DND-41 (cell line): ENCODE results near the gene P2RY4.
"Not testable (repeated sequence)": the region's sequence is repeated elsewhere in the genome, so short reads cannot be mapped to it uniquely, and the experiment has no call there.

Experiments used
- ATAC-seq: fragments of 200-7000 bp; cut with Tn5 transposase; 3 replicates; pipeline ENCODE4 v1.9.1; 2021; ENCODE audit warnings: low read depth; ENCODE audit not compliant: insufficient read depth
- DNase-seq: peaks from one replicate; pipeline ENCODE4 v3.0.0-alpha.2; 2020
- H2AFZ ChIP-seq: 2 replicates; pipeline ENCODE4 v1.6.0; 2012; ENCODE audit warnings: low read depth, low read length
- H3K27ac ChIP-seq: 2 replicates; pipeline ENCODE4 v1.5.1; 2012; ENCODE audit warnings: low read length, inconsistent platforms
- H3K27me3 ChIP-seq: fragments of 200-600 bp; sonication (generic); 2 replicates; pipeline ENCODE4 v1.6.0; 2012; ENCODE audit warnings: low read length, mild to moderate bottlenecking, inconsistent platforms; ENCODE audit not compliant: insufficient read depth, poor library complexity
- H3K36me3 ChIP-seq: 2 replicates; pipeline ENCODE4 v1.5.1; 2012; ENCODE audit warnings: low read length, inconsistent platforms; ENCODE audit not compliant: insufficient read depth
- H3K4me1 ChIP-seq: 2 replicates; pipeline ENCODE4 v1.5.1; 2012; ENCODE audit warnings: mild to moderate bottlenecking, low read length; ENCODE audit not compliant: insufficient read depth
- H3K4me2 ChIP-seq: 2 replicates; pipeline ENCODE4 v1.6.0; 2012; ENCODE audit warnings: mild to moderate bottlenecking, moderate library complexity, low read length, inconsistent platforms; ENCODE audit not compliant: insufficient read depth
- H3K4me3 ChIP-seq, 2 experiments: fragments of 200-600 bp in 1 of 2; shearing (Covaris generic) in 1 of 2; 2 replicates each; pipeline ENCODE4 v1.5.1; 2012 to 2016; ENCODE audit warnings: inconsistent platforms in 2 of 2, low read length in 2 of 2, mild to moderate bottlenecking in 2 of 2, low read depth in 1 of 2, moderate library complexity in 1 of 2
- H3K79me2 ChIP-seq: 2 replicates; pipeline ENCODE4 v1.6.0; 2012; ENCODE audit warnings: low read length, inconsistent platforms; ENCODE audit not compliant: insufficient read depth
- H3K9ac ChIP-seq: 2 replicates; pipeline ENCODE4 v1.6.0; 2012; ENCODE audit warnings: low read depth, mild to moderate bottlenecking, inconsistent platforms, low read length, moderate library complexity
- H3K9me3 ChIP-seq: 2 replicates; pipeline ENCODE4 v1.5.1; 2012; ENCODE audit warnings: low read length, moderate library complexity, mild to moderate bottlenecking, inconsistent platforms; ENCODE audit not compliant: insufficient read depth, severe bottlenecking
- H4K20me1 ChIP-seq: 2 replicates; pipeline ENCODE4 v1.6.0; 2012; ENCODE audit warnings: low read length; ENCODE audit not compliant: insufficient read depth
- CTCF ChIP-seq: IDR thresholded peaks from 2 replicates; pipeline ENCODE4 v1.5.1; 2012; ENCODE audit warnings: borderline replicate concordance, low read length, moderate library complexity, mild to moderate bottlenecking; ENCODE audit not compliant: poor library complexity, severe bottlenecking; ENCODE audit errors: extremely low read depth
- EZH2 ChIP-seq: IDR thresholded peaks from 3 replicates; pipeline ENCODE4 v1.6.1; 2012; ENCODE audit warnings: borderline replicate concordance, low read depth, mild to moderate bottlenecking, moderate library complexity, low read length, inconsistent platforms; ENCODE audit not compliant: severe bottlenecking

P2RY4 gene

GRCh38 chrX:70253377-70254062, 6.5 kb downstream of the P2RY4 start:
- no peaks in the 10 kb centered on the region for H3K36me3 ChIP-seq
- no peaks in the 10 kb centered on the region for H4K20me1 ChIP-seq
- H3K27ac ChIP-seq, result no peak overlapping the region
- H3K9ac ChIP-seq, result no peak overlapping the region
- no peak overlapping the region for H2AFZ ChIP-seq
- no peak for TF ChIP-seq CTCF
- TF ChIP-seq EZH2, result no peak
- no peak for DNase-seq
- H3K4me1 ChIP-seq, result no peaks in the 10 kb centered on the region
- H3K79me2 ChIP-seq, result no peaks in the 10 kb centered on the region
- no peak for ATAC-seq
- no peak overlapping the region for H3K4me3 ChIP-seq
- H3K9me3 ChIP-seq, result no peaks in the 10 kb centered on the region
- no peak overlapping the region for H3K4me2 ChIP-seq
- no peaks in the 10 kb centered on the region for H3K27me3 ChIP-seq

- Histone ChIP-seq H3K9ac (no peak overlapping the region), H3K27ac (no peak overlapping the region), H3K79me2 (no peaks in the 10 kb centered on the region), H3K4me1 (no peaks in the 10 kb centered on the region), H3K4me2 (no peak overlapping the region), H4K20me1 (no peaks in the 10 kb centered on the region), H3K36me3 (no peaks in the 10 kb centered on the region), H2AFZ (no peak overlapping the region), H3K9me3 (no peaks in the 10 kb centered on the region), H3K4me3 (no peak overlapping the region), H3K27me3 (no peaks in the 10 kb centered on the region)
- DNase-seq, result no peak
- ATAC-seq, result no peak
- no peak for TF ChIP-seq CTCF
- no peak for TF ChIP-seq EZH2
Measured at GRCh38 chrX:70252491-70252890, 7.5 kb downstream of the P2RY4 start.

GRCh38 chrX:70247252-70247651, 12.8 kb downstream of the P2RY4 start:
- ATAC-seq (no peak), DNase-seq (no peak)
- no peak for TF ChIP-seq EZH2
- no peak for TF ChIP-seq CTCF

GRCh38 chrX:70244881-70245280, 15.1 kb downstream of the P2RY4 start:
- DNase-seq, result no peak
- no peaks in the 10 kb centered on the region for H3K27me3 ChIP-seq
- H3K9ac ChIP-seq, result no peak overlapping the region
- no peaks in the 10 kb centered on the region for H3K9me3 ChIP-seq
- H4K20me1 ChIP-seq, result no peaks in the 10 kb centered on the region
- TF ChIP-seq CTCF (no peak), EZH2 (no peak)
- H2AFZ ChIP-seq, result no peak overlapping the region
- no peaks in the 10 kb centered on the region for H3K4me1 ChIP-seq
- no peak for ATAC-seq
- H3K36me3 ChIP-seq, result no peaks in the 10 kb centered on the region
- H3K4me3 ChIP-seq, result no peak overlapping the region
- H3K79me2 ChIP-seq, result no peaks in the 10 kb centered on the region
- H3K27ac ChIP-seq, result no peak overlapping the region
- no peak overlapping the region for H3K4me2 ChIP-seq

More at GRCh38 chrX:70247252-70247651, 12.8 kb downstream of the P2RY4 start:
- Histone ChIP-seq H3K36me3 (no peaks in the 10 kb centered on the region), H3K4me2 (no peak overlapping the region), H3K27me3 (no peaks in the 10 kb centered on the region), H3K9me3 (no peaks in the 10 kb centered on the region), H2AFZ (no peak overlapping the region), H3K9ac (no peak overlapping the region), H4K20me1 (no peaks in the 10 kb centered on the region), H3K4me1 (no peaks in the 10 kb centered on the region), H3K79me2 (no peaks in the 10 kb centered on the region), H3K4me3 (no peak overlapping the region), H3K27ac (no peak overlapping the region)

- not testable (repeated sequence) for H3K27me3 ChIP-seq, H3K9me3 ChIP-seq, DNase-seq, H3K27ac ChIP-seq, H3K9ac ChIP-seq, H3K4me1 ChIP-seq, H3K79me2 ChIP-seq, H2AFZ ChIP-seq, H4K20me1 ChIP-seq, H3K4me2 ChIP-seq, H3K4me3 ChIP-seq, ATAC-seq, H3K36me3 ChIP-seq
Measured at GRCh38 chrX:70243601-70244000, 16.4 kb downstream of the P2RY4 start.
